GM21737 (cell line): ENCODE results near the gene MIEF1.
A peak's percentile ranks its signal among the peaks of the same experiment; 100 is the strongest.

Experiments
- ATAC-seq: cut with Tn5 transposase; IDR thresholded peaks from one replicate; pipeline ENCODE4 v1.9.1; 2021; ENCODE audit warnings: mild to moderate bottlenecking, moderate library complexity; ENCODE audit not compliant: unreplicated experiment

The MIEF1 gene

DNA sequence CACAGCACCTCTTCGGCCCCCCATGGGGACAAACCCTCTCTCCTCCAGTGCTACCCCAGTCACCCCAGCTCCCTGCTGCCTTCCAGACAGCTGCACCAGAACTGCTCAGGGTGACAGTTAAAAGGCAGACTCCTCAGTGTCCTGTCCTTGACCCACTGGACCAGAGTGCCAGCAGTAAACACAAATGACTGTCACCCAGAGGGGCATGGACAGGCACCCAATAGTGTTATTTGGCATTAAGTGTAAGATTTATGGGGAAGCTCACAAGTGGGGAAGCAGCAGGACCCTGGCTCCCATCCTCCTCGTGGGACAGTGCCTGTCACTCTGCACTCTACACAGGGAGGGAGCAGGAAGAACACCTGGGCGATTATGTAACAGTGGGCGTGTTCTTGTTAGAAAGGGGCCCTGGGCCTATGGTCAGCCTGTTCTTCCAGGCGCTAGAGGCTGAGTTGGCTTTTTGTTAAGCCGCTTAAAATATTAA is 25.4 kb downstream of the MIEF1 start:
- ATAC-seq: no peak

DNA sequence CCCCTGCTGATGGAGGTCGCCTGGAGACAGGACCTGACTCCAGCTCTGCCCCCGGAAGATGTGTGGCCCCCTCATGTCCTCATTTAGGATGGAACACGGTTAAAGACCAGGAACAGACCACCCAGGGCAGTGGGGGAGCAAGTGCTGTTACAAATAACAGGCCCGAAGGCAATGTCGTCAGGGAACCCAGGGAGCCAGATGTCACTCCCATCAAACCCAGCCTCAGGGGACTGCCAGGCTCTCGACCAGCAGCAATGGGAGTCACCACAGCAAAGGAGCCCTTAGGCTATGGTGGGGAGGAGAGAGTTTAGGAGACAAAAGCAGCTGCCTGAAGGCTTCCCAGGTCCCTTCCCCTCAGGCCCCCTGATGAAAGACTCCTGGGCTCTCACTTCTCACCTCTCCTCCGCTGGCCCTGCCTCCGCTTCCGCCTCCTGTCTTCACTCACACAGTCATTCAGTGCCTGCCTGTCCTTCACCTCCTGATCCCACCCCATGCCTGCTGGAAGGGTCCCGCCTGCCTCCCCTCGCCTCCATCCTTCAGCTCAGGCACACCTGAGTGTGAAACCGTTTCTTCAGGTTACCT is 26.1 kb downstream of the MIEF1 start:
- no peak for ATAC-seq

DNA sequence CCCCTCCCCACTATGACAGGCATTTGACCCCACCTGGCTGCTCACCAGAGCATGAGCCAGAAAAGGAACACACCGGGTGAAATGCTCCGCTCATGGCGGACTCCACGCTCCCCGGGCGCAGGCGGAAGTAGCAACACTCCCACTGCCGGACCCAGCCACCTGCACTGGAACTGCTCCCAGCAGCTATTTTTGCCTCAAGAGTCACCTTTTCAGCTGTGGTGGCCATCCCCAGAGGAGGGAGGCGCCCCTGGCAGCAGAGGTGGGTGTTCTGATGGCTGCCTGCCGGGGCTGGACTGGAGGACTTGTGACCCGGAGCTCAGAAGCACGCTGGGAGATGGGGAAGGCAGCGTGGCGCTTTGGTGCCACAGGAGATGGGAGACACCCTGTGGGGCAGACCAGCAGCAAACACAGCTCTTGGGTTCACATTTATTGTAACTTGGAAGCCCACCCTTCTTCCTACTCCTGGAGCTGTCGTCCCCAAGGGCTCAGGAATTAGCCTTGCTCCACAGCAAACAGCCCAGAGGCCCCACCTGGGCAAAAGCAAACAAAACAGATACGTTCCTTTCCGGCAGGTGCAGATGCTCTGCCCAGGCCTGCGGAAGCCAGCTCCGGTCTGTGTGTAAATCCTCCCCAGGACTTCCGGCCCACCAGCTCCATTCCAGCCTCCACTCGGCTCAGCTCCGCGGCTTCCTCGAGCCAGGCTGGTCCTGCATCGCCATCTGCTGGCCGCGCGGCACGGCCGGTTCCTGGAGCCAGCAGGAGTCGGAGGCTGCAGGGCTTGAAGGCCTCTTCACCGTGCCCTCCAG is 26.8 kb downstream of the MIEF1 start:
- no peak for ATAC-seq

DNA sequence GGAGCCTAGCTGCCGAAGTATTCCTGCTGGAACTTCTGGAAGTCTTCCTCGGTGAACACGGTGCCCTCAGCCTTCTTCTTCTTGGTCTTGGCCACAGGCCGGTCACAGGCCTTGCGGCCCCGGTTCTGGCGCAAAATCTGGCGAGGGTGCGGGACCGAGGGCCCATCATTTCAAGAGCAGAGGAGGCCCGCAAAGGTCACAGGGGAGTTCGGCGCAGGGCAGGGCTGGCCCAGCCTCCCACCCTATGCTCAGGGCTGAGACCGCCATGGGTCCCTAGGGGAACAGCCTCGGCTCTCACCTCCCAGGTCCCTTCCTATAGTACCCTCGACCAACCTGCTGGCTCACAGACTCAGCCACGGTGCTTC is 27.4 kb downstream of the MIEF1 start:
- no peak for ATAC-seq

DNA sequence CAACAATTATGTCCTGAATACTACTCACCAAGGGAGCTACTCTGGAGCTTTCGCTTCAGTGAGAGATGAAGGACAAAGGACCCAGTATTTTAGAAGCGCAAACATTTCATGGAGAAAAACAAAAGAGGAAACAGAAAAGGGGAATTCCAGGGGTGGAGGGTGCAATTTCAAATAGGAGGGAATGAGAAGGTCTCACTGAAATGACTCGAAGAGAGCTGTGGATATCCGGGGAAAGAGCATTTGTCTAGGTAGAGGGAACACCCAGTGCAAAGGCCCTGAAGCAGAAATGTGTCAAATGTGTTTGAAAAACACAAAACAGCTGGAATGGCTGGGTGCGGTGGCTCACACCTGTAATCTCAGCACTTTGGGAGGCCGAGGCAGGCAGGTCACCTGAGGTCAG is 28.0 kb downstream of the MIEF1 start:
- ATAC-seq: no peak

DNA sequence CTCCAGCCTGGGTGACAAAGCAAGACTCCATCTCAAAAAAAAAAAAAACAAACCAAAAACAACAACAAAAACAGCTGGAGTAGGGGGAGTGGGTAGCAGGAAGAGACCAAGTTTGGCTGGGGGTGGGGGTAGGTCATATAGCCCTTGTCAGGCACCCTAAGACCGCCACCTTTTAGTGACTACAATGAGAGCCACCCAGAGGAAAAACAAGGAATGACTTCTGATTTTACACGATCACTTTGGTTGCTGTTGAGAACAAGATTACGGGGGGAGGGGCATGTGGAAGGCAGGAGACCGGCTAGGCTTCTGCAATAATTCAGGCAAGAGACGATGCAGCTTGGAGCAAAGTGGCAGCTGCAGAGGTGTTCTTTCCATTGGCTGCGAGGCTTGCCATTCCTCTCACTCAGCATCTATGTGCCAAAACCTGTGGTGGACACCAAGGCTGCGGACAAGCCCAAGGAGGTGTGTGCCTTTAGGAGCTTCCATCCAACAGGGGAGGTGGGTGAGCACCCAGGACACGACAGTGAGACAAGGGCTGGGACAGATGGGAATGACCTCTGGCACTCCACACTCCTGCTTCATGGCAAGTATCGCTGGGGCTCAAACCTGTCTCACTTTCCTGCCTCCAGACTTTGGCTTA is 28.7 kb downstream of the MIEF1 start:
- ATAC-seq: no peak

DNA sequence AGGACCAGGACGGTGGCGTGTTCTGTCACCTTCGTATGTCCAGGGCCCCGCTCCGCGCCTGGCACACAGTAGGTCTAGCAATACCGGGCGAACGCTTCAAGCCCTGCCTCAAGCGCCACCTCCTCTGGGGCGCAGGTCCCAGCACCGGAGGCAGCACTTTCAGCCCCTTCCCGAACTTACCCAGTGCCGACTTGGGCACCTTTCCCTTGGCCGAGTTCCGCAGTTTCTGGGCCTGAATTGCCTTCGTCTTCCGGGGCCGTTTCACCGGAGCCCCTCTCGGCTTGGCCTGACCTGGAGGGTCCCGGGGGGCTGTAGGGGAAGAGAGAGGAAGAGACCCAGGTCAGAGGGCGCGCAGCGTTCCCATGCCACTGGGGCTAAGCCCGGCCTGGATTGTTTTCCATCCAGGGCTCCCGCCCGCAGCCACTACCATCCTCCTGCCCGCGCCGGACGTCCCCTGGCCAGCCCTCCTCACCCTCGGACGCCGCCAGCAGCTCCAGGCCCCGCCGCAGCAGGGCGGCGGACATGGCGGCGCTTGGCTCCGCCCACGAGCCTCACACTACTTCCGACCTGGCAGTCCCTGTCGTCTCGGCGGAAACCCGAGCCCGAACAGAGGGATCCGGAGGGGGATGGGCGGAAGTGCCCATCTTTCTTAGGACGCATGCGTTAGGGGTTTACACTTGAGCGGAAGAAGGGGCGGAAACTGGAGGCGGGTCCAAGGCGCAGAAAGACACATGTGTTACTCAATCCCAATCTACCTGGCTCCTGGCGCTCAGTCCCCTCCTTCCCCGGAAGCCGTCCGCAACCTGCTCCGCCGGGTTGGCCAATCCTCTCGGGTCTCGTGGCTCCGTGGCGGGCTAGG is 30.4 kb downstream of the MIEF1 start, which contains the start of gene RPS19BP1:
Gene RPS19BP1 (minus strand): TSS at position 534 of the 859 bp plus-strand sequence. CDS start 10 bp downstream, at position 524.
- ATAC-seq: peak; percentile 67

DNA sequence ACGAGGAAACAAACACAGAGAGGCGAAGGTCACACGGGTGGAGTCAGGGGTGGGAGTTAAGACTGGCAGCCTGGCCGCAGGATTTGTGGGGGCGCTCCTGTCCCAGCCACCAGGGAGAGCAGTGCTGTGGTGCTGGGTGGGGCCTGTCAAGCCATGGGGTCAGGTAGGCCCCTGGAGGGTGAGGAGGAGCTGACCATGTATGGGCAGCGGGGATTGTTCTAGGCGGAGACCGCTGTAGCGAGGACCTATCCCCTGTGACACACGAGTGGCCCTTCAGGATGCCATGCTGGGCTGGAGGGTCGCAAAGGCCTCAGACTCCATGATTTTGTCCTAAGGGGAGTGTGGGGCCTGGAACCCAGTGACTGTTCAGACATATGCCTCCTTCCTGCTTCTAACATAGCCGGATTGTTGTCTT is 32.0 kb downstream of the MIEF1 start:
- ATAC-seq: no peak

DNA sequence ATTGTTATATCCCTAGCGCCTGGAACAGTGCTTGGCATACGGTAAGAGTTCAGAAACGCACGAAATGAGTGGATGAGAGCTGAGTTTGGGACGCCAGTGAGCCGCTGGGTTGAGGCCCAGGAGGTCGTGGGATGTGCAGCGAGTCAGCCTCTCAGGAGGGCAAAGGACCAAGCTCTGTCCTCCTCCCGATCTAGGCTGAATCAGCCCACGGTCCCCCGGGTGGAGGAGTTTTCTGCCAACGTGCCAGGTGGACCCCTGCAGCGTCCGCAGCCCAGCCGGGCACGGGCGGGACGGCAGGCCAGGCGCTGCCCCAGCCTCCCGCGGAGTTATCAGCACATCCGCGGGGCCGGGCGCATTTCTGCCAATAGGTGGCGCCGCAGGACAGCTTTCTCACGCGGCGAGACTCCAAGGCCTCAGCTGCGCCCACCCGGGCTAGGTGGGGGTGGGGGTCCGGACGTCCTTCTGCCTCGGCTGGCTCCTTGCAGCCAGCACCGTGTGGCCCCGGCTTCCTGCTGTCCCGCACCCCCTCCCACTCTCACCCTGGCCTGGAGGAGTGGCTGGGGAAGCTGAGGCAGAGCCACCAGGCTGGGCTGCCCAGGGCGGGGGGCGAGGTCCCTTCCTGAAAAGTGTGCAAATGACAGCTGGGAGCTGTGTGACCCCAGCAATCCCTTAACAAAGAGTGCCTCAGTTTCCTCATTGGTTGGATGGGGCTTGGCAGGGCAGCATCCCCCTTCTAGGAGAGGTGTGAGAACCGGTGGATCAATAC is 32.7 kb downstream of the MIEF1 start:
- no peak for ATAC-seq

DNA sequence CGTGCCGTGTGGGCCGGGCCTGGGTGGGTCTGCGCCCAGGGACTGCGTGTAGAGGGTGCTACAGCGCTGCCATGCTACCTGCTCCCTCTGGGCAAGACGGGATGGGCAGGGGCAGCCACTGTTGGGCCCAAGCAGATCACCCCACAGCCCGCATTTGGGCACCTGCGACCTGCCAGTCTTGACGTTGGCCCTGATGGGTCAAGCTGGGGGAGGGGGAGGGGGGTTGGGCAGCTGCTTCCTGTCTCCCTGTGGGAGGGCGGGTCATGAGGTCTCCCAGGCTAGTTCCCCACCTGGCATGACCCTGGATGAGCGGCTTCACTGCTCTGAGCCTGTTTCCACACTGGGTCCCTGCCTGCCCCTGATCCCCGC is 33.3 kb downstream of the MIEF1 start:
- no peak for ATAC-seq

DNA sequence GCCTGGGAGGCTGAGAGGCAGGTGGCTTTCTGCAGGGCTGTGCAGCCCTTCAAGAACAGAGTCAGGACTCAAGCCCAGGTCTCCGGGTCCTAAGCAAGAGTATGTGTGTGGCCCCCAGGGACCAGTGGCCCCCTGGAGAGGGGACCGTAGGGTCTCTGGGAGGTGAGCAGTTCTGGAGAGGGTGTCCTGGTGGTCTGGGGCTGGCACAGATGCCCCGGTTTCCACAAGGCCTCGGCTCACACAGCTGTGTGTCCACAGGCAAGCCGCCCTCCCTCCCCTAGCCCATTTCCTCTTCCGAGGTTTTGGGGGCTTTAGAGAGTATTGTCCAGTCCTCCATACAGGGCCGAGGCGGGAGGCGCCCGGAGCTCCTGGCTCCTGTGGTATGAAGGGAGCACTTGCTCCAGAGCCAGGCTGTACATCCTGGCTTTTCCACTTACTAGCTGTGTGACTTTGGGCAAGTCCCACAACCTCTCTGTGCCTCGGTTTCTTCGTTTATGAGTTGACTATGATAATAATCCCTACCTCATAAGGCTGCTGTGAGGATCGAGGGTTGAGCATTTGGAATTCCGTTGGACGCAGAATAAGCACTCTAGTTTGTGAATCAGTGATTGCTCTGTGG is 33.9 kb downstream of the MIEF1 start:
- no peak for ATAC-seq

DNA sequence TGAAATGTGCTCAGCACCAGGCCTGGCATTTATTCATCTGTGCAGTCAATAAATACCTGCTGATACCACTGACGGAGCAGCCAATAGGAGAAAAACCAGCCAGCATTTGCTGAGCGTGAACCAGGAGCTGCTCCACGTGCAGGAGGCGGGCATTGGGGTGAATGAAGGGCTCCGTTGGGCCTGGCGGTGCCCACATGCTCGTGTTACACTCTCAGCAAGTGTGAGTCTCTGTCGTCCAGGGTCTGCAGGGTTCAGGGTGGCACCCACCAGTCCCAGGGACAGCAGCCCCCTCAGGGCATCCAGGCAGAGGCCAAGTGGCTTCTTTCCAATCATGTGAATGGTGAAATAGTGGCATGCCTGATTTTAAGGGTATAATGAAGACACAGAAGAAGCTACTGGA is 34.6 kb downstream of the MIEF1 start:
- no peak for ATAC-seq

DNA sequence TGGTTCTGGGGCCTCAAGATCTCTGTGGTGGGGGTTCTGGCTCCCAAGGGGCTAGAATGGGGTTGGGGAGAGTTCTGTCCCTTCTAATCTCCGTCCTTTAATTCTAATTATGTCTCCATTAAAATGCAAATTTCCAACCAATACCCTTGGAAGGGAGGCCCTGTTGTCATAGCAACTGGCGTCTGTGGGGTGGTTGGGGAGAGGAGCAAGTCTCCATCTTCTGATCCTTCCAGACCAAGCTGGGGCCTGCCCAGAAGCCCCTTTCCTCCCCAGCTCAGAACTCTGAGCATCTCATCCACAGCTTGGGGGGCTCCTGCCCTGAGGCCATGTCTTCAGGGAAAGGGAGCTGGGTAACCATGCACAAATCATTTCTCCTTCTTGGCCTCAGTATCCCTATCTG is 35.9 kb downstream of the MIEF1 start:
- no peak for ATAC-seq

DNA sequence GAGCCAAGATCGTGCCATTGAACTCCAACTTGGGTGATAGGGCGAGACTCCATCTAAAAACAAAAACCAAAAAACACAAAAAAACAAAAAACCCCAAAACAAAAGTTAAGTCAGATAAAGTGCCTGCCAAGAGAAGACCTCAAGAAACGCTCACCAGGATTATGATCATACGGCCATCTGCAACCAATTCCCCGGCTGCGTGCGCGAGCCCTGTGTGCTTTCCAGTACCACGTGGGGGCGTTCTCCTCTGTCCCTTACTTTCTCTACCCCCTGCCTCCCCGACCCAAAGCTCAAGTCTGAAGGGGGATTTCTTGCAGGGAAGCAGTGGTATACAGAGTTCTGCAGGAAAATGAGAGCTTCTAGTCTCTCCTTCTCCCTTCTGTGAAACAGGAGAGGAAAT is 41.0 kb downstream of the MIEF1 start:
- ATAC-seq: no peak

DNA sequence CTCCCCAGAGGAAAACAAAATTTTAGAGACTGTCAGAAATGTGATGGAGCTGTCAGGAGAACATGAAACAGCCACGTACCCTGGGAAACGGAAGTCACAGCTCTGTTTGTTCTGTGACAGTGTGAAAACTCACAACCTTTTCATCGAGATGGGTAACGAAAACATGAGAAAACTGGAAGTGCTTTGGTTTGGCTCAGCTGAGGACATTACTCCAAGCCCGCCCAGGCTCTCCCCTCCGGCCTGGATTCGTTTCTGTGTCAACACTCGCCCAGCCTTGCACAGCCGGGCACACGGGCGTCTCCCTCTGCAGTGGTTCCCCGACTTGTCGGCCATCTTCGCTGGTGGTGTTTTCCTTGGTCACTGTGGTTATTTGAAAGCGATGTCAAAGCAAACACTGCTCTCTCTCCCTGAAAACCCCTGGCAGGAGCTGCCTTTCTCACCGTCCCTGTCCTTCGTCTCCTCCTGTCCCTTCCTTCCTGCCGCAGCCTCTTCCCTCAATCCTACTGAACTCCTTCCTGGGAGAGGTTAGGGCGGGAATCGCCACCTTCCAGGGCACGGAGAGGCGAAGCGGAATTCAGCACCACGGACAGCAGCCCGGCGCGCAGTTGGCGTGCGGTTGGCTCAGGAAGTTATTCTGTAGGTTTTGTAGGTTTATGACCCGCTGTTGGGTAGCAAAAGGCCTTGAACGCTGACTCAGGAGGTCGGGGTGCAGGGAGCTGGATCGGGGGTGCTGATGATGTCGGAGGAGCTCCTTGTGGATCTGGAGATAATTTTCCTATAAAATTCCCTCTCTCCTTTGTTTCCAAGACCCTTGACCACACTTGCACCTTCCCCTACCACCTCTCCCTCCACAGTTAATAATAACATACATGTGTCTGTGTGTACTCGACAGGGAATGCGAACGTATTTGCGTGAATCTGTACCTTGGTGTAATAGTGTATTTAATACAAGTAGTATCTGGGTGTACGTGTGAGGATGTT is 43.6 kb downstream of the MIEF1 start:
- no peak for ATAC-seq

DNA sequence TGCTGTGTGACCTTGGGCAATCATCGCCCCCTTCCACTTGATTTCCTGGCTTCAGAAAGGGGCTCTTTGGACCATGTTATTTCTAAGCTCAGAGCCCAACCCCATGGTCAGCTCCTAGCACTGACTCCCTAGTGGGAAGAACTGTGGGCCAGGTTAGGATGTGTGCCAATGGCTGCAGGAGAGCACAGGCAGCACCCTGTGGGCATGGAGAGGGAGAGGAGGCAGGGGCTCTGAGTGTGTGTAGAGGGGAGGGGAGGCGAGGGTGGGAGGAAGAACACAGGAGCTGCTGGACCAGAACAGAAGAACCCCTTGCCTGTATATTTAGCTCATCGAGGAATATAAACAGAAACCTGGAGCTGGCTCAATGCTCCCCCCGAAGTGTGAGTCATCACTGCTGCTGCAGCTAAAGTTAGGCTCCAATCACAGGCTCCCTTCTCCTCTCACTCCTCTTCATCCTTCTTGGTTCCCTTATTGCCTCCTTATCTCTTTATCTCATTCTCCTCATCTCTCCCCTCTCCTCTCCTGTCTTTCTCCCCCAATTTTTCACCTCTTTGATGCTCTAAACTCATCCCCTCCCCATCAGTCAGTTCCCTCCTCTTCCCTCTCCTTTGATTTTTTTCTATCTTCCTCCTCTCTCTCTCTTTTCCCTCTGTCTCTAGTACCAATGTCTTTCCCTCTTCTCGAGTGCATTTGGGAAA is 44.9 kb downstream of the MIEF1 start:
- no peak for ATAC-seq

DNA sequence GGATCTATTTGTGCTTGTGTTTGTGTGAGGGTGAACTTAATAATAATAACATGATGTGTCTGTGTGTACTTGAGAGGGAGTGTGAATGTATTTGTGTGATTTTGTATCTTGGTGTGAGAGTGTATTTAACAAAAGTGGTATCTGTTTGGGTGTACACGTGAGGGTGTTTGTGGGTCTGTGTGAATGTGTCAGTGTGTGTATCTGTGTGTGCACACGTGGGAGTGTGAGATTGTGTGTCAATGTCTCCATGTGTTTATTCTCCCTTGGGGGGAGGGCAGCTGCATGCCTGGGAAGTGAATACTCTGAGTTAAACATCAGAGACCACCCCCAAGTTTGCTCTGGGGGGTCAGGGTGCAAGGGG is 45.5 kb downstream of the MIEF1 start:
- ATAC-seq: no peak

DNA sequence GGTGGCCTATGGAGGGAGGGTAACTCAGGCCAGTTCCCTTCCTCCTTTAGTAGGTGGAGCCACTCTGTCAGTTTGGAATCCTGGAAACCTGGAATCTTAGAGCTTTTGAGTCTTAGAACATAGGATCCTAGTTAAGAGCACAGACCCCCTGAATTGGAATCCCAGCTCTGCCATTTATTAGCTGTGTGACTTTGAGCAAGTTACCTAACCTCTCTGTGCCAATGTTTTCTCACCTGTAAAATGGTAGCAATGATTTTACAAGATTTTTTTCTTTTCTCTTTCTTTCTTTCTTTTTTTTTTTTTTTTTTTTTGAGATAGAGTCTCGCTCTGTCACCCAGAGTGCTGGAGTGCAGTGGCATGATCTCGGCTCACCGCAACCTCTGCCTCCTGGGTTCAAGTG is 51.3 kb downstream of the MIEF1 start:
- ATAC-seq: no peak
